ENCODE measurements around the gene ABHD16A. TPM values are rescaled to one million over a fixed set of nuclear protein-coding genes. Genes with fewer than 3 reads are reported as not detected.

ABHD16A gene
- total RNA-seq, 2 experiments from 2014 or later: 52.1 to 55.4 TPM

GRCh38 chr6:31664790-31665500 lies 38.2 kb downstream of the ABHD16A start, which contains the start of gene GPANK1:
GPANK1 (minus strand) TSS chr6:31664997; CDS start chr6:31664478, 519 bp downstream.
- Mint-ChIP-seq H3K27ac (peak within 1 kb of the TSS; percentile 95), H3K36me3 (ENCODE audit: low read depth) (peaks cover 82% of the 10 kb centered on the region)
- CTCF ChIA-PET: interaction anchor here (0.8 to 4.5 kb wide), 8 partner anchors 12 to 163 kb away, joined by 3 to 34 read pairs (median 4); partner anchors contain the start of genes ATP6V1G2, BAG6, HSPA1B and NFKBIL1

GRCh38 chr6:31663961-31664789 lies 38.9 kb downstream of the ABHD16A start:
- Mint-ChIP-seq H3K4me1 (ENCODE audit: low read depth) (peaks cover 79% of the 10 kb centered on the region), H3K27ac (peak overlapping the region; percentile 95), H3K4me3 (peak overlapping the region; percentile 96), H3K9me3 (ENCODE audit: insufficient read depth) (no peaks in the 10 kb centered on the region), H3K36me3 (ENCODE audit: low read depth) (peaks cover 81% of the 10 kb centered on the region), H3K27me3 (ENCODE audit: low read depth) (no peaks in the 10 kb centered on the region)
- CTCF ChIA-PET: interaction anchor here (0.8 to 4.5 kb wide), 12 partner anchors 11 to 288 kb away, joined by 3 to 34 read pairs (median 4); partner anchors contain the start of genes ATP6V1G2, BAG6, HSPA1B and LTB
- DNase-seq: no peak
- no peak for ATAC-seq
- POLR2A ChIA-PET: interaction anchor here (0.7 to 4.5 kb wide), 21 partner anchors 8 to 1307 kb away, joined by 3 to 109 read pairs (median 5); partner anchors contain the start of genes APOM, BAG6, DDX39B and HSPA1A

More at GRCh38 chr6:31664790-31665500, 38.2 kb downstream of the ABHD16A start, which contains the start of gene GPANK1:
- DNase-seq: peak; percentile 96
- Mint-ChIP-seq H3K27me3 (ENCODE audit: low read depth) (no peaks in the 10 kb centered on the region), H3K4me1 (ENCODE audit: low read depth) (peaks cover 77% of the 10 kb centered on the region), H3K4me3 (peak within 1 kb of the TSS; percentile 96), H3K9me3 (ENCODE audit: insufficient read depth) (no peaks in the 10 kb centered on the region)
- POLR2A ChIA-PET: interaction anchor here (0.7 to 4.5 kb wide), 22 partner anchors 11 to 1307 kb away, joined by 3 to 109 read pairs (median 6); partner anchors contain the start of genes ABHD16A, APOM, BAG6 and DDX39B
- peak; percentile 34 for ATAC-seq

GRCh38 chr6:31663126-31663960 lies 39.8 kb downstream of the ABHD16A start:
- H3K9me3 Mint-ChIP-seq (ENCODE audit: insufficient read depth): no peaks in the 10 kb centered on the region
- H3K27ac Mint-ChIP-seq: peak overlapping the region; percentile 95
- peaks cover 81% of the 10 kb centered on the region for H3K36me3 Mint-ChIP-seq (ENCODE audit: low read depth)
- H3K4me3 Mint-ChIP-seq: peak overlapping the region; percentile 96
- POLR2A ChIA-PET: interaction anchor here (0.6 to 4.5 kb wide), 7 partner anchors 9 to 163 kb away, joined by 3 to 109 read pairs (median 14); partner anchors contain the start of genes APOM, BAG6, DDX39B and HSPA1B
- H3K4me1 Mint-ChIP-seq (ENCODE audit: low read depth): peaks cover 80% of the 10 kb centered on the region
- CTCF ChIA-PET: interaction anchor here (0.7 to 4.5 kb wide), 7 partner anchors 11 to 289 kb away, joined by 3 to 34 read pairs (median 4); partner anchors contain the start of genes ATP6V1G2, BAG6 and LTB
- H3K27me3 Mint-ChIP-seq (ENCODE audit: low read depth): no peaks in the 10 kb centered on the region
- DNase-seq (no peak), ATAC-seq (no peak)

- ATAC-seq (no peak), DNase-seq (no peak)
- ChIA-PET POLR2A (interaction anchor here (2.3 to 2.6 kb wide), 2 partner anchors 10 to 76 kb away, joined by 15 to 34 read pairs; partner anchors contain the start of genes BAG6, CLIC1 and MSH5), CTCF (interaction anchor here (1.1 to 4.5 kb wide), 5 partner anchors 9 to 261 kb away, joined by 3 to 34 read pairs (median 6); partner anchors contain the start of gene BAG6)
- Mint-ChIP-seq H3K27me3 (ENCODE audit: low read depth) (no peaks in the 10 kb centered on the region), H3K4me1 (ENCODE audit: low read depth) (peaks cover 80% of the 10 kb centered on the region), H3K27ac (peak overlapping the region; percentile 58), H3K4me3 (peak overlapping the region; percentile 55), H3K36me3 (ENCODE audit: low read depth) (peaks cover 81% of the 10 kb centered on the region), H3K9me3 (ENCODE audit: insufficient read depth) (no peaks in the 10 kb centered on the region)
Observed at GRCh38 chr6:31662124-31662723, 40.9 kb downstream of the ABHD16A start.

- Mint-ChIP-seq H3K36me3 (ENCODE audit: low read depth) (peaks cover 81% of the 10 kb centered on the region), H3K27ac (peak overlapping the region; percentile 86)
- POLR2A ChIA-PET: interaction anchor here (0.6 to 2.6 kb wide), 11 partner anchors 9 to 960 kb away, joined by 3 to 34 read pairs (median 4); partner anchors contain the start of genes ABHD16A, BAG6, CLIC1 and DDX39B
Observed at GRCh38 chr6:31661262-31662123, 41.6 kb downstream of the ABHD16A start.

GRCh38 chr6:31660381-31661261 lies 42.5 kb downstream of the ABHD16A start, which contains the start of gene C6orf47:
C6orf47 (minus strand) TSS chr6:31660778; CDS start chr6:31659947, 831 bp downstream.
- CTCF ChIA-PET: interaction anchor here (0.8 to 2.6 kb wide), 6 partner anchors 8 to 262 kb away, joined by 3 to 6 read pairs (median 4); partner anchors contain the start of genes BAG6 and MSH5

More at GRCh38 chr6:31661262-31662123, 41.6 kb downstream of the ABHD16A start:
- peaks cover 80% of the 10 kb centered on the region for H3K4me1 Mint-ChIP-seq (ENCODE audit: low read depth)
- DNase-seq (no peak), ATAC-seq (no peak)
- H3K27me3 Mint-ChIP-seq (ENCODE audit: low read depth): no peaks in the 10 kb centered on the region
- H3K9me3 Mint-ChIP-seq (ENCODE audit: insufficient read depth): no peaks in the 10 kb centered on the region
- CTCF ChIA-PET: interaction anchor here (1.0 to 2.6 kb wide), 5 partner anchors 8 to 262 kb away, joined by 3 to 6 read pairs (median 4); partner anchors contain the start of gene BAG6
- H3K4me3 Mint-ChIP-seq: peak overlapping the region; percentile 91

GRCh38 chr6:31659649-31660380 lies 43.3 kb downstream of the ABHD16A start:
- Mint-ChIP-seq H3K4me3 (peak overlapping the region; percentile 91), H3K27me3 (ENCODE audit: low read depth) (no peaks in the 10 kb centered on the region), H3K36me3 (ENCODE audit: low read depth) (peaks cover 87% of the 10 kb centered on the region), H3K9me3 (ENCODE audit: insufficient read depth) (no peaks in the 10 kb centered on the region), H3K4me1 (ENCODE audit: low read depth) (peaks cover 90% of the 10 kb centered on the region), H3K27ac (peak overlapping the region; percentile 88)
- ChIA-PET CTCF (interaction anchor here (0.8 to 2.6 kb wide), 3 partner anchors 61 to 80 kb away, joined by 3 to 6 read pairs (median 3); partner anchors contain the start of gene MSH5), POLR2A (interaction anchor here (0.9 to 2.6 kb wide), 7 partner anchors 7 to 118 kb away, joined by 3 to 34 read pairs (median 6); partner anchors contain the start of genes ABHD16A, BAG6, CLIC1 and DDX39B)
- DNase-seq: peak; percentile 61
- peak; percentile 43 for ATAC-seq

More at GRCh38 chr6:31660381-31661261, 42.5 kb downstream of the ABHD16A start, which contains the start of gene C6orf47:
- Mint-ChIP-seq H3K36me3 (ENCODE audit: low read depth) (peaks cover 82% of the 10 kb centered on the region), H3K9me3 (ENCODE audit: insufficient read depth) (no peaks in the 10 kb centered on the region), H3K4me3 (peak within 1 kb of the TSS; percentile 91), H3K27ac (peak within 1 kb of the TSS; percentile 88), H3K4me1 (ENCODE audit: low read depth) (peaks cover 85% of the 10 kb centered on the region), H3K27me3 (ENCODE audit: low read depth) (no peaks in the 10 kb centered on the region)
- peak; percentile 74 for ATAC-seq
- POLR2A ChIA-PET: interaction anchor here (0.6 to 2.6 kb wide), 14 partner anchors 8 to 959 kb away, joined by 3 to 34 read pairs (median 3); partner anchors contain the start of genes ABHD16A, BAG6, CLIC1 and DDX39B
- peak; percentile 85 for DNase-seq

- ChIA-PET POLR2A (interaction anchor here (1.5 kb wide), 1 partner anchor 79 kb away, joined by 5 read pairs; no protein-coding TSS in a partner anchor), CTCF (no interaction called here)
- peak overlapping the region; percentile 88 for H3K27ac Mint-ChIP-seq
- no peaks in the 10 kb centered on the region for H3K9me3 Mint-ChIP-seq (ENCODE audit: insufficient read depth)
- H3K36me3 Mint-ChIP-seq (ENCODE audit: low read depth): peaks cover 80% of the 10 kb centered on the region
- H3K4me3 Mint-ChIP-seq: peak overlapping the region; percentile 91
- DNase-seq (no peak), ATAC-seq (no peak)
- no peaks in the 10 kb centered on the region for H3K27me3 Mint-ChIP-seq (ENCODE audit: low read depth)
- H3K4me1 Mint-ChIP-seq (ENCODE audit: low read depth): peaks cover 85% of the 10 kb centered on the region
Observed at GRCh38 chr6:31658983-31659648, 44.0 kb downstream of the ABHD16A start.

Data from activated CD8-positive, alpha-beta T cell treated with anti-CD3 and anti-CD28 coated beads, Interleukin-2, amount 10 ng/mL, durations not matched to agents 7 days and 5 days (primary cell).